SJSA1 (cell line): ENCODE measurements around the gene TMEM60. TPM values are rescaled to one million over a fixed set of nuclear protein-coding genes. Genes with fewer than 3 reads are reported as not detected.
A peak's percentile ranks its signal among the peaks of the same experiment; 100 is the strongest.
"Not testable (repeated sequence)": the region's sequence is repeated elsewhere in the genome, so short reads cannot be mapped to it uniquely, and the experiment has no call there.

Experiments
- DNase-seq, 2 experiments: peaks; one replicate each; pipeline ENCODE4 v3.0.0-alpha.2; 2015 to 2020; ENCODE audit warnings: low spot score in 2 of 2, low read depth in 1 of 2
- H3K27ac ChIP-seq: fragments of 250-450 bp; sonication (Bioruptor Pico); 2 replicates; pipeline ENCODE4 v1.5.1; 2020; ENCODE audit warnings: mild to moderate bottlenecking, moderate library complexity
- H3K27me3 ChIP-seq: fragments of 250-450 bp; sonication (Bioruptor Pico); replicated peaks from 2 replicates; pipeline ENCODE4 v1.5.1; 2020; ENCODE audit warnings: mild to moderate bottlenecking, moderate library complexity
- H3K36me3 ChIP-seq: fragments of 250-450 bp; sonication (Bioruptor Pico); 2 replicates; pipeline ENCODE4 v1.5.1; 2020; ENCODE audit warnings: mild to moderate bottlenecking
- H3K4me1 ChIP-seq: fragments of 250-450 bp; sonication (Bioruptor Pico); replicated peaks from 2 replicates; pipeline ENCODE4 v1.6.1; 2021; ENCODE audit warnings: mild to moderate bottlenecking
- H3K4me3 ChIP-seq: fragments of 250-450 bp; sonication (Bioruptor Pico); 2 replicates; pipeline ENCODE4 v1.5.1; 2020; ENCODE audit warnings: mild to moderate bottlenecking
- H3K9me3 ChIP-seq: fragments of 250-450 bp; sonication (Bioruptor Pico); replicated peaks from 2 replicates; pipeline ENCODE4 v1.5.1; 2020; ENCODE audit warnings: mild to moderate bottlenecking
- total RNA-seq: library from RNA; depleted of rRNA; stranded (reverse); fragments of >200 nt; shearing (Covaris generic); gene quantifications from 2 replicates; pipeline ENCODE4 v1.2.3, GENCODE V29; 2014

TMEM60 gene
- total RNA-seq, 1 experiment from 2014 or later = 22.5 TPM

GRCh38 chr7:77800158-77800557 lies 1.9 kb upstream of the TMEM60 start:
- no peak for DNase-seq
- no peaks in the 10 kb centered on the region for H3K27me3 ChIP-seq
- H3K4me1 ChIP-seq = peaks cover 19% of the 10 kb centered on the region
- peaks cover 18% of the 10 kb centered on the region for H3K36me3 ChIP-seq
- no peak overlapping the region; the same call in 1 of the 2 replicates for H3K4me3 ChIP-seq
- peaks cover 3% of the 10 kb centered on the region; the same call in 1 of the 2 replicates for H3K9me3 ChIP-seq
- no peak overlapping the region for H3K27ac ChIP-seq

DNA sequence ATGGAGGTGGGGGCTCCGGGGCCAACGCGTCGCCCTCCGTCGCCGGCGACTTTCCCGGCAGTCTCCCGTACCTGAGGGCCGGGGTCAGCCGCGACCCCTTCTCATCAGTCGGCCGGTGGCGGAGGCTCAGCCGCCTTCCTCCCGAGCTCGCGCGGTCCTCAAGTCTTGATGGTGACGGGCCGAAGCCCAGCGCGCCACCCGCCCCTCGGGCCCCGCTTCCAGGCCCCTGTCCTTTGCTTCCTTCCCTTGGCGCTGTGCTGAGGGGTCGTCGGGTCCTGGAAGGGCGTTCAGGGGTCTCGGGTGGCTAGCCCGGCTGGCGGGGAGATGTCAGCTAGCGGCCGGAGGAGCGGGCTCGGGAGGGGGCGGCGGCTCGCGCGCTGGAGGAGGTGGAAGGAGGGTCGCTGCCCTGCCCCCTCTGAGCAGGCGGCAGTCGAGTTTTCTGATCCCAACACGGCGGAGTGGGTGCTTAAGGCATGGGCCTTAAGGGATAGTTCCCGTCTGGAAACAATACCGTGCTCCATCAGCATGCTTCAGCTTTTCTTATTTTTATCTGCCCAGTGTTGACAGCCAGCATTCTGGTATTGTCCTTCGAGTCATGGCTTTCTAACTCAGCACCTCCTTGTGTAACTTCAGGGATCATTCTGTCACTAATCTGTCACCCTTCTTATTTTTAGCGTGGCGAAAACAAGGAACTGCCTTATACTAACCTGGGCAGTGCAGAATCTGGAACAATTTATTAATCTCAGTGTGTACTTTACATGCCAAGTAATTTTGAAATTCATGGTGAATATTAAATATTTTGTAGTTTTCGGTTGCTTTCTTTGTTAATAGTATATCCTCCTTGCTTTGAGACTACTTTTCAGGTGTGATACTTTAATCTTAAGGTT lies 1.1 kb upstream of the TMEM60 start:
- peak overlapping the region; percentile 55 for H3K27ac ChIP-seq
- H3K36me3 ChIP-seq = peaks cover 22% of the 10 kb centered on the region
- H3K9me3 ChIP-seq = no peaks in the 10 kb centered on the region
- no peaks in the 10 kb centered on the region for H3K27me3 ChIP-seq
- peak overlapping the region; percentile 79 for H3K4me3 ChIP-seq
- H3K4me1 ChIP-seq = peaks cover 19% of the 10 kb centered on the region
- DNase-seq = peak; percentile 53 to 60

GRCh38 chr7:77797734-77798393 lies 370 bp downstream of the TMEM60 start:
- Histone ChIP-seq H3K27ac (peak overlapping the region; percentile 54), H3K9me3 (no peaks in the 10 kb centered on the region), H3K36me3 (peaks cover 36% of the 10 kb centered on the region), H3K4me3 (peak overlapping the region; percentile 79), H3K4me1 (peaks cover 19% of the 10 kb centered on the region), H3K27me3 (no peaks in the 10 kb centered on the region)
- DNase-seq = no peak

- Histone ChIP-seq H3K27me3 (no peaks in the 10 kb centered on the region), H3K36me3 (peaks cover 39% of the 10 kb centered on the region), H3K4me3 (peak overlapping the region; percentile 79), H3K9me3 (no peaks in the 10 kb centered on the region), H3K4me1 (peaks cover 19% of the 10 kb centered on the region), H3K27ac (no peak overlapping the region)
- DNase-seq = no peak
Observed at GRCh38 chr7:77796960-77797359, 1.3 kb downstream of the TMEM60 start.

- Histone ChIP-seq H3K4me1 (peaks cover 25% of the 10 kb centered on the region), H3K27me3 (no peaks in the 10 kb centered on the region), H3K36me3 (peaks cover 39% of the 10 kb centered on the region), H3K27ac (no peak overlapping the region), H3K4me3 (no peak overlapping the region), H3K9me3 (no peaks in the 10 kb centered on the region)
- DNase-seq = no peak
Observed at GRCh38 chr7:77796109-77796508, 2.1 kb downstream of the TMEM60 start.

GRCh38 chr7:77794000-77794399 lies 4.2 kb downstream of the TMEM60 start:
- DNase-seq = no peak
- Histone ChIP-seq H3K4me3 (no peak overlapping the region), H3K9me3 (no peaks in the 10 kb centered on the region), H3K36me3 (peaks cover 38% of the 10 kb centered on the region), H3K27ac (no peak overlapping the region), H3K27me3 (no peaks in the 10 kb centered on the region), H3K4me1 (peaks cover 17% of the 10 kb centered on the region)

- Histone ChIP-seq H3K4me3 (no peak overlapping the region), H3K9me3 (no peaks in the 10 kb centered on the region), H3K36me3 (peaks cover 26% of the 10 kb centered on the region), H3K27me3 (no peaks in the 10 kb centered on the region), H3K27ac (no peak overlapping the region), H3K4me1 (peaks cover 13% of the 10 kb centered on the region)
- DNase-seq = no peak
Observed at GRCh38 chr7:77791956-77792355, 6.3 kb downstream of the TMEM60 start.

GRCh38 chr7:77791336-77791735 lies 6.9 kb downstream of the TMEM60 start:
- DNase-seq = no peak
- Histone ChIP-seq H3K9me3 (no peaks in the 10 kb centered on the region), H3K4me1 (peaks cover 7% of the 10 kb centered on the region), H3K4me3 (no peak overlapping the region), H3K36me3 (peaks cover 21% of the 10 kb centered on the region), H3K27me3 (no peaks in the 10 kb centered on the region), H3K27ac (no peak overlapping the region)

- Histone ChIP-seq H3K4me3 (no peak overlapping the region), H3K9me3 (no peaks in the 10 kb centered on the region), H3K27me3 (no peaks in the 10 kb centered on the region), H3K36me3 (peaks cover 16% of the 10 kb centered on the region), H3K4me1 (peaks cover 7% of the 10 kb centered on the region), H3K27ac (no peak overlapping the region)
- DNase-seq = no peak
Observed at GRCh38 chr7:77788327-77788902, 9.8 kb downstream of the TMEM60 start.

DNA sequence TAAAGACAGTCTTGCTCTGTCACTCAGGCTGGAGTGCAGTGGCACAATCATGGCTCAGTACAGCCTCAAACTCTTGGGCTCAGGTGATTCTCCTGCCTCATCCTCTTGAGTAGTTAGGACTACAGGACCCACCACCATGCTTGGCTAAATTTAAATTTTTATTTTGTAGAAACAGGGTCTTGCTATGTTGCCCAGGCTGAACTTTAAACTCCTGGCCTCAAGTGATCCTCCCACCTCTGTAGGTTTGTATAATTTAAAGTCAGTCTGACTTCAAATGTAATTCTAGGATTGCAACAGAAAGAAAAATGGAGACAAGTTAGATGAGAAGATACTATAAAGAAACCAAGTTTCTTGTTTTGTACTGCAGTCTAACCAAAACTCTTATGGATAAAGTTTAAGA lies 11.5 kb downstream of the TMEM60 start:
- Histone ChIP-seq H3K4me1 (peaks cover 7% of the 10 kb centered on the region), H3K9me3 (no peaks in the 10 kb centered on the region), H3K27ac (no peak overlapping the region), H3K36me3 (peaks cover 12% of the 10 kb centered on the region), H3K27me3 (no peaks in the 10 kb centered on the region), H3K4me3 (no peak overlapping the region)
- no peak for DNase-seq

DNA sequence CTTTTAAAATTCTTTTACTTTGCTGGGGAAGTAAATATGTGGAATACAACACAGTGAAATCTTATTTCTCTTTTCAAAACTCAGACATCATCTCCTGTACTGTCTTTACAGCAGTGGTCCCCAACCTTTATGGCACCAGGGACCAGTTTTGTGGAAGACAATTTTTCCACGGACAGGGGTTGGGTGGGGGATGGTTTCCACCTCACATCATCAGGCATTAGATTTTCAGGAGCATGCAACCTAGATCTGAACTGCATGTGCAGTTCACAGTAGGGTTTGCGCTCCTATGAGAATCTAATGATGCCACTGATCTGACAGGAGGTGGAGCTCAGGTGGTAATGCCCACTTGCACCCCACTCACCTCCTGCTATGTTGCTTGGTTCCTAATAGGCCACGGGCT lies 12.2 kb downstream of the TMEM60 start:
- no peaks in the 10 kb centered on the region for H3K27me3 ChIP-seq
- DNase-seq = no peak

DNA sequence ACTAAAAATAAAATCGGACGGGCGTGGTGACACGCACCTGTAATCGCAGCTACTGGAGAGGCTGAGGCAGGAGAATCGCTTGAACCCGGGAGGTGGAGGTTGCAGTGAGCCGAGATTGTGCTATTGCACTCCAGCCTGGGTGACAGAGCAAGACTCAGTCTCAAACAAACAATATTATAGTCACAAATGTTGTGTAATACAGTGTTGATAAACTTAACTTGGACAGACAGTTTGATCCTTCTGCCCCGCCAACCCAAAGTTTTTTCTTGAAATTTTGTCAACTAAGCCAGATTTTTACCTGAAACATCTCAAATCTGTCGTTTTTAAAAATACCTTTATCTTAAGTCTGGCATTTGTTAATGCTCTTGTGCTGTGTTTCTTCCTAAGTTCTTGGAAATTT lies 13.8 kb downstream of the TMEM60 start:
- H3K9me3 ChIP-seq = not testable (repeated sequence)

More for the DNA sequence above, 12.2 kb downstream of the TMEM60 start:
- Histone ChIP-seq H3K27ac (no peak overlapping the region), H3K4me1 (peaks cover under 1% of the 10 kb centered on the region; the same call in 1 of the 2 replicates), H3K9me3 (no peaks in the 10 kb centered on the region), H3K4me3 (no peak overlapping the region), H3K36me3 (peaks cover 12% of the 10 kb centered on the region)

DNA sequence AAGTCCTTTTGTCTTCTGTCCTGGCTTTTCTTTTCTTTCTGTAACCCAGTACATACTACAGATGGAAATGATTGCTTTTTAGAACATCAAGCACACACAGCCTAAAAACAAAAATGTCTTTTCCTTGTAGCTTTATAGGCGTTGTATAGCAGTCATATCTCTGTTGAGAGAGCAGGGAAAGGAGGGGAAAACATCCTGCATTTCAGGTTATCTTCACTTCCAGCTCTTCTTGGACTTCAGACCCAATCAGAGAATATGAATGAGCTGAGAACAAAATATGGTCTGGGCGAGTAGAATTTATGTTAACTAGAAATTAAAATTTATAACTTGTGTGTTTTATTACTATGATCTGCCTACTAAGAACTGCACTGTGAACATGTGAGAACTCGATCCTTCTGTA lies 14.7 kb downstream of the TMEM60 start:
- peaks cover 17% of the 10 kb centered on the region for H3K36me3 ChIP-seq
- no peaks in the 10 kb centered on the region for H3K4me1 ChIP-seq
- no peak overlapping the region for H3K4me3 ChIP-seq
- no peaks in the 10 kb centered on the region for H3K27me3 ChIP-seq
- H3K27ac ChIP-seq = no peak overlapping the region
- no peaks in the 10 kb centered on the region for H3K9me3 ChIP-seq
- no peak for DNase-seq

More for the DNA sequence above, 13.8 kb downstream of the TMEM60 start:
- H3K27me3 ChIP-seq, H3K4me1 ChIP-seq, H3K27ac ChIP-seq, DNase-seq, H3K4me3 ChIP-seq: not testable (repeated sequence)
- peaks cover 12% of the 10 kb centered on the region for H3K36me3 ChIP-seq

GRCh38 chr7:77783111-77783510 lies 15.1 kb downstream of the TMEM60 start:
- no peaks in the 10 kb centered on the region for H3K27me3 ChIP-seq
- peaks cover 17% of the 10 kb centered on the region for H3K36me3 ChIP-seq
- DNase-seq = no peak

More at GRCh38 chr7:77783111-77783510, 15.1 kb downstream of the TMEM60 start:
- no peaks in the 10 kb centered on the region for H3K4me1 ChIP-seq
- H3K9me3 ChIP-seq = no peaks in the 10 kb centered on the region
- no peak overlapping the region for H3K4me3 ChIP-seq
- H3K27ac ChIP-seq = no peak overlapping the region
